ENCODE results near the gene UBE2Q1. TPM values are rescaled to one million over a fixed set of nuclear protein-coding genes. Genes with fewer than 3 reads are reported as not detected.

UBE2Q1 gene
- total and polyA plus RNA-seq, 4 donors = 8.2 to 22.0 (median 14.2) TPM

- Histone ChIP-seq H3K36me3 (ENCODE audit: control insufficient read depth in 4 of 4, insufficient read depth in 3 of 4, low read depth in 1 of 4, low read length in 3 of 4) (peaks cover 14 to 45% (median 38%) of the 10 kb centered on the region in 4 donors), H3K9ac (ENCODE audit: low read depth in 1 of 2, low read length in 2 of 2) (no peak overlapping the region), H3K27me3 (ENCODE audit: control insufficient read depth in 4 of 4, insufficient read depth in 4 of 4, low read length in 3 of 4) (no peaks in the 10 kb centered on the region), H3K4me3 (ENCODE audit: low read depth in 1 of 3, low read length in 3 of 3) (no peak overlapping the region), H3K27ac (ENCODE audit: low read depth in 1 of 2, low read length in 2 of 2) (no peak overlapping the region), H3K9me3 (ENCODE audit: control insufficient read depth in 4 of 4, low read length in 3 of 4) (no peaks in the 10 kb centered on the region), H3K4me1 (ENCODE audit: control insufficient read depth in 4 of 4, insufficient read depth in 4 of 4, low read length in 3 of 4) (no peaks in the 10 kb centered on the region)
- WGBS = 69% methylated on average over 6 of the region's 6 CpGs
- no peak for TF ChIP-seq ATF3 (IDR thresholded peaks at IDR 0.05)
- TF ChIP-seq RXRA (IDR thresholded peaks at IDR 0.05) = peak; percentile 10 to 34
- TF ChIP-seq SP1 (IDR thresholded peaks at IDR 0.05) = peak; percentile 31
- TF ChIP-seq RAD21 (IDR thresholded peaks at IDR 0.05) = peak in 1 of 2 donors; percentile 4
- DNase-seq (ENCODE audit: low spot score) = no peak
Measured at GRCh38 chr1:154578058-154578418, 19.6 kb upstream of the UBE2Q1 start.

GRCh38 chr1:154577346-154578057, 19.0 kb upstream of the UBE2Q1 start:
- H3K27ac ChIP-seq (ENCODE audit: low read depth in 1 of 2, low read length in 2 of 2) = no peak overlapping the region
- no peak overlapping the region for H3K9ac ChIP-seq (ENCODE audit: low read depth in 1 of 2, low read length in 2 of 2)
- no peak for TF ChIP-seq ZBTB33 (IDR thresholded peaks at IDR 0.05)
- no peak overlapping the region for H3K4me3 ChIP-seq (ENCODE audit: low read depth in 1 of 3, low read length in 3 of 3)
- H3K27me3 ChIP-seq (ENCODE audit: control insufficient read depth in 4 of 4, insufficient read depth in 4 of 4, low read length in 3 of 4) = no peaks in the 10 kb centered on the region
- H3K36me3 ChIP-seq (ENCODE audit: control insufficient read depth in 4 of 4, insufficient read depth in 3 of 4, low read depth in 1 of 4, low read length in 3 of 4) = peaks cover 12 to 40% (median 32%) of the 10 kb centered on the region in 4 donors
- no peak for DNase-seq (ENCODE audit: low spot score)
- WGBS = 69% methylated on average over 7 of the region's 7 CpGs
- no peaks in the 10 kb centered on the region for H3K9me3 ChIP-seq (ENCODE audit: control insufficient read depth in 4 of 4, low read length in 3 of 4)
- H3K4me1 ChIP-seq (ENCODE audit: control insufficient read depth in 4 of 4, insufficient read depth in 4 of 4, low read length in 3 of 4) = no peaks in the 10 kb centered on the region

GRCh38 chr1:154575951-154576566, 17.6 kb upstream of the UBE2Q1 start:
- Histone ChIP-seq H3K27me3 (ENCODE audit: control insufficient read depth in 4 of 4, insufficient read depth in 4 of 4, low read length in 3 of 4) (no peaks in the 10 kb centered on the region), H3K9ac (ENCODE audit: low read depth in 1 of 2, low read length in 2 of 2) (no peak overlapping the region), H3K4me1 (ENCODE audit: control insufficient read depth in 4 of 4, insufficient read depth in 4 of 4, low read length in 3 of 4) (no peaks in the 10 kb centered on the region), H3K36me3 (ENCODE audit: control insufficient read depth in 4 of 4, insufficient read depth in 3 of 4, low read depth in 1 of 4, low read length in 3 of 4) (peaks cover 12 to 27% (median 20%) of the 10 kb centered on the region in 4 donors), H3K4me3 (ENCODE audit: low read depth in 1 of 3, low read length in 3 of 3) (no peak overlapping the region), H3K9me3 (ENCODE audit: control insufficient read depth in 4 of 4, low read length in 3 of 4) (no peaks in the 10 kb centered on the region), H3K27ac (ENCODE audit: low read depth in 1 of 2, low read length in 2 of 2) (no peak overlapping the region)
- WGBS = 85% methylated on average over 8 of the region's 8 CpGs
- DNase-seq (ENCODE audit: low spot score) = no peak
- TF ChIP-seq TAF1 (conservative IDR thresholded peaks at IDR 0.05) = no peak
- TF ChIP-seq YY1 (IDR thresholded peaks at IDR 0.05) = no peak
- no peak for TF ChIP-seq FOXA2 (IDR thresholded peaks at IDR 0.05)
- no peak for TF ChIP-seq FOXA1 (IDR thresholded peaks at IDR 0.05)
- TF ChIP-seq SP1 (IDR thresholded peaks at IDR 0.05) = no peak
- TF ChIP-seq EGR1 (IDR thresholded peaks at IDR 0.05; ENCODE audit: low read depth in 2 of 2) = no peak
- no peak for TF ChIP-seq MAX (IDR thresholded peaks at IDR 0.05)
- TF ChIP-seq ATF3 (IDR thresholded peaks at IDR 0.05) = no peak
- no peak for TF ChIP-seq ZBTB33 (IDR thresholded peaks at IDR 0.05)
- no peak for TF ChIP-seq REST (IDR thresholded peaks at IDR 0.05)
- no peak for TF ChIP-seq GABPA (IDR thresholded peaks at IDR 0.05 in 1 of 2, conservative IDR thresholded peaks at IDR 0.05 in 1 of 2)
- TF ChIP-seq CTCF (IDR thresholded peaks at IDR 0.05; ENCODE audit: low read depth, low read length, missing input control) = no peak
